Thoracic aorta (tissue), 2 donors: ENCODE data around the gene FCER2. TPM values are rescaled to one million over a fixed set of nuclear protein-coding genes. Genes with fewer than 3 reads are reported as not detected.

ENCODE experiments used
- ATAC-seq: fragments of 150-250 bp; one replicate; pipeline ENCODE4 v1.8.0; 2017; ENCODE audit warnings: low read depth; ENCODE audit not compliant: insufficient number of reproducible peaks, low FRiP score
- DNase-seq: peaks from one replicate; pipeline ENCODE4 v3.0.0-alpha.2; 2020; ENCODE audit warnings: low spot score
- H3K27ac ChIP-seq, 2 donors: fragments of 200-600 bp; sonication (generic); 1 replicate in 1 of 2; 2 replicates in 1 of 2; pipeline ENCODE4 v1.5.1; 2016; ENCODE audit warnings: mild to moderate bottlenecking in 2 of 2, moderate library complexity in 2 of 2
- H3K27me3 ChIP-seq: fragments of 200-600 bp; sonication (generic); replicated peaks from 2 replicates; pipeline ENCODE4 v1.6.0; 2016; ENCODE audit warnings: mild to moderate bottlenecking; ENCODE audit not compliant: insufficient read depth
- H3K36me3 ChIP-seq: fragments of 200-600 bp; sonication (generic); one replicate; pipeline ENCODE4 v1.5.1; 2016
- H3K4me1 ChIP-seq, 2 donors: fragments of 200-600 bp; sonication (generic); 1 replicate in 1 of 2; 2 replicates in 1 of 2; pipeline versions ENCODE4 v1.5.1 to v1.6.0; 2016; ENCODE audit warnings: low read depth in 2 of 2, mild to moderate bottlenecking in 1 of 2; ENCODE audit not compliant: control insufficient read depth in 1 of 2
- H3K4me3 ChIP-seq: fragments of 200-600 bp; sonication (generic); 2 replicates; pipeline ENCODE4 v1.5.1; 2016; ENCODE audit warnings: mild to moderate bottlenecking
- H3K9me3 ChIP-seq: fragments of 200-600 bp; sonication (generic); 2 replicates; pipeline ENCODE4 v1.5.1; 2016
- total RNA-seq, 2 donors: library from RNA; depleted of rRNA; stranded (reverse); fragments of >200 nt; gene quantifications; one replicate each; pipeline versions ENCODE4 v1.1.0 to v1.2.3, GENCODE V29; 2016
- TF ChIP-seq, protein P1 (sequence below): fragments of 200-600 bp; sonication (generic); IDR thresholded peaks from one replicate; pipeline ENCODE4 v1.5.1; 2019; ENCODE audit warnings: antibody characterized with exemption

The FCER2 gene
- total RNA-seq, 2 donors from 2014 or later, result 1.4 to 1.5 TPM

DNA sequence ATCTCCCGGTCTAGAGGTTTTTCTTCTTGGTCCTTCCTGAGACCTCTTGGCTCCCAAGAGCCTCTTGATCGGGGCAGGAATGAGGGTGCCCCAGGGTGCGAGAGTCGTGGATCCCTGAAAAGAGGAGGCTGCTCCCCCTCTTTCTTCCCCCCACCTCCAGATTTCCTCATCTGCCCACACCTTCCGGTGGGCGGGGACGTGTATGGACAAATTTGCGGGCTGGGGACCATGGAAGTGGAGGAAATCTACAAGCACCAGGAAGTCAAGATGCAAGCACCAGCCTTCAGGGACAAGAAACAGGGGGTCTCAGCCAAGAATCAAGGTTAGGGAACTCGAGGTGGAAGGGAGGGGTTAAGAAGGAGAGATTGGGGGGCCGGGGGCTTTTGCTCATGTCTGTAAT is 25.1 kb downstream of the FCER2 start, which contains the start of gene MCEMP1:
Gene MCEMP1 (plus strand): TSS at position 237 of the 400 bp plus-strand sequence. CDS start 31 bp downstream, at position 268.
- no peak for ATAC-seq
- Histone ChIP-seq H3K27me3 (no peaks in the 10 kb centered on the region), H3K4me3 (no peak within 1 kb of the TSS)

GRCh38 chr19:7676376-7676775 is 25.6 kb downstream of the FCER2 start:
- ATAC-seq (no peak), DNase-seq (no peak)
- Histone ChIP-seq H3K27ac (no peak overlapping the region), H3K4me1 (peaks cover 0 to 5% of the 10 kb centered on the region in 2 donors), H3K9me3 (no peaks in the 10 kb centered on the region), H3K4me3 (no peak overlapping the region), H3K27me3 (no peaks in the 10 kb centered on the region), H3K36me3 (no peaks in the 10 kb centered on the region)
- TF ChIP-seq, protein P1, sequence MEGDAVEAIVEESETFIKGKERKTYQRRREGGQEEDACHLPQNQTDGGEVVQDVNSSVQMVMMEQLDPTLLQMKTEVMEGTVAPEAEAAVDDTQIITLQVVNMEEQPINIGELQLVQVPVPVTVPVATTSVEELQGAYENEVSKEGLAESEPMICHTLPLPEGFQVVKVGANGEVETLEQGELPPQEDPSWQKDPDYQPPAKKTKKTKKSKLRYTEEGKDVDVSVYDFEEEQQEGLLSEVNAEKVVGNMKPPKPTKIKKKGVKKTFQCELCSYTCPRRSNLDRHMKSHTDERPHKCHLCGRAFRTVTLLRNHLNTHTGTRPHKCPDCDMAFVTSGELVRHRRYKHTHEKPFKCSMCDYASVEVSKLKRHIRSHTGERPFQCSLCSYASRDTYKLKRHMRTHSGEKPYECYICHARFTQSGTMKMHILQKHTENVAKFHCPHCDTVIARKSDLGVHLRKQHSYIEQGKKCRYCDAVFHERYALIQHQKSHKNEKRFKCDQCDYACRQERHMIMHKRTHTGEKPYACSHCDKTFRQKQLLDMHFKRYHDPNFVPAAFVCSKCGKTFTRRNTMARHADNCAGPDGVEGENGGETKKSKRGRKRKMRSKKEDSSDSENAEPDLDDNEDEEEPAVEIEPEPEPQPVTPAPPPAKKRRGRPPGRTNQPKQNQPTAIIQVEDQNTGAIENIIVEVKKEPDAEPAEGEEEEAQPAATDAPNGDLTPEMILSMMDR, result no peak

More for the DNA sequence above, 25.1 kb downstream of the FCER2 start, which contains the start of gene MCEMP1:
- no peak for DNase-seq
- TF ChIP-seq, protein P1, result no peak
- H3K4me1 ChIP-seq, result peaks cover 1 to 10% of the 10 kb centered on the region in 2 donors
- H3K36me3 ChIP-seq, result no peaks in the 10 kb centered on the region
- no peaks in the 10 kb centered on the region for H3K9me3 ChIP-seq
- no peak within 1 kb of the TSS for H3K27ac ChIP-seq

DNA sequence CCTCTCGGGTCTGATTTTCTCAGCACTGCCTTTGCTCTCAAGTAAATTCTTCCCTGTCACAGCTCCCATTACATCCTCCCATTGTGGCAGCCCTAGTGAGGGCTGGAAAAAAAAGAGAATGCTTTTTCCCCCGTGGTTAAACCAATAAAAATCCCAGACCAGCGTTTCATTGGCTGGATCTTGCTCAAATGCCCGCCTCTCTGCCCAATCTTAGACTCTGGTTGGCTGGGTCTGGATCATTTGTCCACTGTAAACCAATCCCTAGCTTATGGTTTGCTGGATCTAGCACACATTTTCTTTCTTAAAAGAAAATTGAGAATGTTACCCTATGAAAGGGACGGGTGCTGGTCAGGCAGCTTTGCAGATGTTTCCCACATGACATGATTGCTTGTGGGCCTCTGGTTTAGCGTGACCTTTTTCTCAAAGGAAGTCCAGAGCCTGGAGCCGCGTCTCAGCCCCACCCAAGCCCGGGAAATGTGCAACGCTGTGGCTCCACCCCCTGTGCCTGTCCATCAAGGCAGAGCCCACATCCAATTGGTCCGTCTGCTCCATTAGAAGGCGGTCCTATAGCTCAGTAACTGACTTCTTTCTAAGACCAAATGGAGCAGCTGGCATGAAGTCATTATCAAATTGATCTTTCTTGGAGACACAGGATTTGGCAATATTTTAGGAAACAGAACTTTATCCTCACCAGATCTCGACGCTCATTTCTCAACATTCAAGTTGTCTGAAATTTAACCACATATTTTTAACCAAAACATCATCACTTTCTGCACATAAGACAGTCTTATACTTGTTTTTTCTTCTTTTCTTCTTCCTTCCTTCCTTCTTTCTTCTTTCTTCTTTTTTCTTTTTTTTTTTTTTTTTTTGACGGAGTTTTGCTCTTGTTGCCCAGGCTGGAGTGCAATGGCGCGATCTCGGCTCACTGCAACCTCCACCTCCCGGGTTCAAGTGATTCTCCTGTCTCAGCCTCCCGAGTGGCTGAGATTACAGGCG is 27.6 kb downstream of the FCER2 start:
- Histone ChIP-seq H3K4me3 (no peak overlapping the region), H3K4me1 (no peaks in the 10 kb centered on the region), H3K9me3 (no peaks in the 10 kb centered on the region), H3K27me3 (no peaks in the 10 kb centered on the region), H3K27ac (no peak overlapping the region), H3K36me3 (no peaks in the 10 kb centered on the region)
- DNase-seq (no peak), ATAC-seq (no peak)
- TF ChIP-seq, protein P1, result no peak

DNA sequence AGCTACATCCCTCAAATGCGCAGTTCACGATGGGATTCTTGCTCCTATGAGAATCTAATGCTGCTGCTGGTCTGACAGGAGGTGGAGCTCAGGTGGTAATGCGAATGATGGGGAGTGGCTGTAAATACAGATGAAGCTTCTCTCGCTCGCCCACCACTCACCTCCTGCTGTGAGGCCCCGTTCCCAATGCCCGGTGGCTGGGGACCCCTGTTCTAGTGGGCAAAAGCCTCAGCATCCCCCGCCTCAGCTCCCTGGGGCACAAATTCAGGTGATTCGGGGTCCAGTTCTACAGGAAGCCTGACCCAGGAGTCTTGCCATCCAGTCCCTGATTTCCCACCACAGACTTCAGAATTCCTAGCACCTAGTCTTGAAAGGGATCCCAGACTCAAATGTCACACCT is 29.4 kb downstream of the FCER2 start:
- ATAC-seq (no peak), DNase-seq (no peak)
- Histone ChIP-seq H3K4me1 (no peaks in the 10 kb centered on the region), H3K36me3 (no peaks in the 10 kb centered on the region), H3K9me3 (no peaks in the 10 kb centered on the region), H3K27ac (no peak overlapping the region), H3K27me3 (no peaks in the 10 kb centered on the region), H3K4me3 (no peak overlapping the region)
- TF ChIP-seq, protein P1, result no peak

DNA sequence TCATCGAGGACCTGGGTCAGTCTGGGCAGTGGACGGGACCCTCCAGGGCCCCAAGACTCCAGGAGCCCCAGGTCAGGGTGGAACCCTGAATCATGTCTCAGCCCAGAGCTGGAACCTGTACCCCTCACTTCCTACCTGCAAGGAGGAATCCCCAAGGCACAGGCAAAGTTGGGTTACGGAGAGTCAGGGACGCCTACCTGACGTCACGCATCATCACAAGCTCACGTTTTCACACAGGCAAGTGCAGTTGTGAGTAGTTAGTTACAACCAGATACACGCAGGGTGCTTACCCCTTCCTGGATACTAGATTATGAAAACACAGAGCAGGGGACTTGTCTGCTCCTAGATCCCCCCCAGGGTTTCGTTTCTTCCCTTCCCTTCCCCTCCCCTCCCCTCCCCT is 31.1 kb downstream of the FCER2 start:
- Histone ChIP-seq H3K4me3 (no peak overlapping the region), H3K36me3 (no peaks in the 10 kb centered on the region), H3K27ac (no peak overlapping the region), H3K4me1 (no peaks in the 10 kb centered on the region), H3K27me3 (no peaks in the 10 kb centered on the region), H3K9me3 (no peaks in the 10 kb centered on the region)
- TF ChIP-seq, protein P1, result no peak
- no peak for ATAC-seq
- no peak for DNase-seq
